ENCODE data around the gene PHACTR3. TPM values are rescaled to one million over a fixed set of nuclear protein-coding genes. Genes with fewer than 3 reads are reported as not detected.

Gene PHACTR3
- total and polyA plus RNA-seq, 2 donors (not counting 3 experiments of a cell fraction or from before 2014, with no cell fraction given): not detected

DNA sequence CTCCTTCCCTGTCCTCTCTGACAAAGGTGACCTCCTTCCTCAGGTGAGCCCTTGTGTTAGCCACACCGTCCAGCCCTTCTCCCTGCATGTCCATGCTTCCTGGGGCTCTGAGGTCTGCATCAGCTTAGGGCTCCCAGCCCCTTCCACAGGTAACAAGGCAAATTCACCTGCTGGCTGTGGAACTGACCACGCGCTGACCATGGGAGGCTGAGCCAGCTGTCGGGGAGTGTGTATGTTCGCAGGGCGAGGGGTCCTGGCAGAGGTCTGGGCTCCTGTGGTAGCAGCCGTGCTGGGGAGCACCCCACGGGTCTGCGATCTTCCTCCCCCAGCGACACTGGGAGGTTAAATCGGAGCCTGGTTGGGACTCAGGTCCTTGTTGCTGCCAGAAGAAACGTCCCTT is 136.7 kb downstream of the PHACTR3 start:
- no peaks in the 10 kb centered on the region for H3K27me3 ChIP-seq (ENCODE audit: control insufficient read depth in 2 of 2, insufficient read depth in 2 of 2, low read length in 2 of 2)
- no peaks in the 10 kb centered on the region for H3K36me3 ChIP-seq (ENCODE audit: control insufficient read depth in 2 of 2, extremely low read depth in 1 of 2, insufficient read depth in 2 of 2, low read length in 2 of 2)
- CTCF ChIA-PET: no interaction called here
- BruUV-seq (replicated peaks): no TSS peak
- TF ChIP-seq MAX (IDR thresholded peaks at IDR 0.05; ENCODE audit: insufficient read depth, insufficient read length): no peak
- no peak for TF ChIP-seq CTCF (IDR thresholded peaks at IDR 0.05; ENCODE audit: extremely low read depth in 1 of 2, insufficient read depth in 1 of 2, low read depth in 1 of 2, low read length in 2 of 2)
- TF ChIP-seq JUN (IDR thresholded peaks at IDR 0.05; ENCODE audit: borderline replicate concordance, insufficient read depth, insufficient read length, low read depth): no peak
- no peak for TF ChIP-seq POLR2AphosphoS5 (IDR thresholded peaks at IDR 0.05; ENCODE audit: insufficient read depth, low read depth, low read length)
- no peak for TF ChIP-seq GATA2 (IDR thresholded peaks at IDR 0.05; ENCODE audit: insufficient read depth, insufficient read length, low read depth, low read length)
- TF ChIP-seq POLR2A (IDR thresholded peaks at IDR 0.05; ENCODE audit: low read depth, low read length): no peak
- no peak for TF ChIP-seq FOS (IDR thresholded peaks at IDR 0.05; ENCODE audit: borderline replicate concordance, insufficient read depth, low read length)
- TF ChIP-seq EZH2 (IDR thresholded peaks at IDR 0.05; ENCODE audit: borderline replicate concordance, low read depth, low read length, severe bottlenecking): no peak
- TF ChIP-seq MYC (IDR thresholded peaks at IDR 0.05; ENCODE audit: low read depth, low read length): no peak
- DNase-seq (ENCODE audit: low read depth, low spot score): no peak
- dilution Hi-C loops (cut with MboI; ENCODE audit: extremely low pct_ligation_motif_present, low sequenced_read_pairs) (no loop called here), intact Hi-C loops (cut with micrococcal nuclease) (no loop called here)
- no peak overlapping the region for H2AFZ ChIP-seq (ENCODE audit: low read depth, low read length)
- FAIRE-seq: no peak
- no peaks in the 10 kb centered on the region for H4K20me1 ChIP-seq (replicated peaks; ENCODE audit: control insufficient read depth, extremely low read depth, insufficient read depth, low read length)
- H3K9ac ChIP-seq (replicated peaks; ENCODE audit: extremely low read depth, insufficient read depth, low read length): no peak overlapping the region
- no peak overlapping the region for H3K27ac ChIP-seq (ENCODE audit: insufficient read depth, low read depth, low read length)
- no peak overlapping the region for H3K4me3 ChIP-seq (replicated peaks in 1 of 3; ENCODE audit: insufficient read depth in 1 of 3, low read depth in 1 of 3, low read length in 3 of 3)
- H3K4me2 ChIP-seq (ENCODE audit: insufficient read depth, low read length): no peak overlapping the region
- no peaks in the 10 kb centered on the region for H3K79me2 ChIP-seq (ENCODE audit: control insufficient read depth, insufficient read depth, low read length)
- no peaks in the 10 kb centered on the region for H3K9me1 ChIP-seq (replicated peaks; ENCODE audit: control insufficient read depth, extremely low read depth, insufficient read depth, low read length)
- no peaks in the 10 kb centered on the region for H3K9me3 ChIP-seq (replicated peaks; ENCODE audit: control insufficient read depth, insufficient read depth, low read length)
- POLR2A ChIA-PET: no interaction called here
- no peaks in the 10 kb centered on the region for H3K4me1 ChIP-seq (ENCODE audit: control insufficient read depth, extremely low read depth, insufficient read depth, low read length)
